Stimulated activated naive CD8-positive, alpha-beta T cell treated with anti-CD3 and anti-CD28 coated beads, Interleukin-15, Interleukin-2, amounts not matched to agents 100 U/mL and 50 U/mL, for 24 hours (primary cell): ENCODE results near the gene RPTOR.
A peak's percentile ranks its signal among the peaks of the same experiment; 100 is the strongest.

Source experiments
- ATAC-seq: fragments of 150-1000 bp; cut with Tn5 transposase; one replicate; pipeline ENCODE4 v1.10.0; 2021
- DNase-seq: peaks from one replicate; pipeline ENCODE4 v3.0.0; 2021

RPTOR gene

GRCh38 chr17:80998118-80998747, 453.6 kb downstream of the RPTOR start:
- DNase-seq (no peak), ATAC-seq (no peak)

DNA sequence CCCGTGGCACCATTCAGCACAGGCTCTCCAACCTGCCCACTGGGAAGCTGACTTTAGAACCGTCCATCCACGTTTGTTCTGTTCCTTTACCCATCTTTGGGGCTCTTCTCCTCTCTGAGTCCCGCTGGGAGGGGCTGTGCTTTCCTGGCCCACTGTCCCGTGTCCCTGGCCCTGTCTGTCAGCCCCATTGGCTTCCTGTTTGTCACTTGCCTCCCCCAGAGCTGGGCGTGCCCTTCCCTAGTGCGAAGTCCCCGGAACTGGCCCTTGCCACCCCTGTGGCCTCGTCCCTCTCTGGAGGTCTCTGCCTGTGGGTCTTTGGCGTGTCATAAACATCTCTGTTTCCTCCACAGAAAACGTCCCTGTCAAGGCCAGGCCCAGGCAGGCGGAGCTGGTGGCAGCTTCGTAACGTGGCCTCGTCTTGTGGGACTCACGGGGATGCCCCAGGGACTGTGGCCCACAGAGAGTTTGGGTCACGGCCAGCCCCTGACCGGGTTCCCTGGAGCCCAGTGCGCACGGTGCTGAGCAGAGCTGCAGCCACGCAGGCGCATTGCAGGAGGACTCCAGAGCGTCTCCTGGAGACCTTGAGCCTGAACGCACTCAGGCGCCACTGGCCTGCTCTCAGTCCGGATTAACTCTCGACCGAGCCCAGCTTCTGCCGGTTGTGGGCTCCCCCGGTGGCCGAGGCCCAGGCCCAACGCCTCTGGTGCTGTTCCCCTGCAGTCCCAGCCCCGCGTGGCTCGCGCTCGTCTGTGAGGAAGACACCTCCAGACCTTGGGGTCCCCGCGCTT, 454.3 kb downstream of the RPTOR start:
- DNase-seq (no peak), ATAC-seq (no peak)

DNA sequence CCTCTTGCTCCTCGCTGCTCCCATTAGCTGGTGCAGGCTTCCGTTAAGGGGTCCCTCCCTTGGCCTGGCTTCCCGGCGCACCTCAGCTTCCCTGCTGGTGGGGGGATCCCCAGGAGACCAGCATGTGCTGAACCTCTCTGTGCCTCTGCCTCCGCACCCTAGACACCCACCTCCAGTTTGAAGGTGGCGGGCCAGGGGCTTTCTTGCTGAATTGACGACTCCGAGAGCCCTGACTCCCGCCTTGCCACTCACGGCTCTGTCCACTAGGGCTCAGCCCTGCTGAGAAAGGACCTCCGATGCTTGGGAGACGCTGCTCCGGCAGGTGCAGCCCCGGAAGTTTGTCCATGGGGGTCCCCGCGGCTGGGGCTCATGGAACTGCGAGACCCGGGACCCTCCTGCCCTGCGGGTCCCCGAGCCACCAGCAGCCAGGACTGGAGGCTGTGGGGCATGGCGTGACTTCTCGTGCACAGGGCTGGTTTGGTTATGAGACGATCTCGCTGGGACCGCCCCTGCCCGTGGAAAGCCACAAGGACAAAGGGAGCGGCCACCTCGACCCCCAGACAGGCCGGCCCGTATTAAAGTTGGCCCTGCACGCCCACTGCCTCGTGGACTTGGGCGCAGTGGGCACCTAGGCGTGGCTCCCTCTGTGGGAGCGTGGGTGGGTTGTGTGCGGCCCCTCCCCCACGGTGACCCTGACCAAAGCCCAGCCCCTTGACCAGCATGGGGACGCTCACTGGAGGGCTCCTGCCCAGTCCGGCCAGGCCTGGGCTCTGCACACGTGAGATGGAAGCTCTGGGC, 455.1 kb downstream of the RPTOR start:
- DNase-seq, result no peak
- ATAC-seq, result no peak

DNA sequence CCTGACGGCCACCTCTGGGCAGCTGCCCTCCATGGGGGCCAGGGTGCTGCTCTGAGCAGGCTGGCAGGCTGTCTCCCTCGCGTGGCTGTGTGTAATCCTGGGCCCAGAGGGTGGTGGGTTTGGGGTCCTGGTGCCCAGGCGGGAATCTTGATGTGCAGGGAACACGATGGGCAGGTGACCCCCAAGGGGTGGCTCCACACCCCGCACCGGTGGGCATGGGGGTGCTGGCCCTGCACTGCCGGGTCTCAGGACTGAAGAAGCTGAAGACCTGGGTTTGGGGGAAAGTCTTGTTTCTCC, 455.6 kb downstream of the RPTOR start:
- ATAC-seq, result no peak
- DNase-seq, result no peak

GRCh38 chr17:81000631-81001357, 456.2 kb downstream of the RPTOR start:
- ATAC-seq (no peak), DNase-seq (no peak)

DNA sequence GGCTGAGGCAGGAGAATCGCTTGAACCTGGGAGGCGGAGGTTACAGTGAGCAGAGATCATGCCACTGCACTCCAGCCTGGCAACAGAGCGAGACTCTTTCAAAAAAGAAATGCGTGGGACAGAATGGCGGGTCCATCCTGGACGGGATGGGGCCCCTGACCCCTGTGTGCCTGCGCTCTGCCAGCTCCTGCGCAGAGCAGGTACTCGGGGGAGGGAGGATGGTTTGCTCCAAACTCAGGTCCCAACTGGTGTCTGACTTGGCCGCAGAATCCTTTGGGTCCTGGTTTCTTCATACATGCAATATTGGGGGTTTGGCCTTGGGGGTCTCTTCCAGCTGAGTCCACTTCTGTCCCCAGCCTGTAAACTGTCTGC, 457.4 kb downstream of the RPTOR start:
- no peak for ATAC-seq
- no peak for DNase-seq

GRCh38 chr17:81002409-81003361, 458.0 kb downstream of the RPTOR start:
- no peak for DNase-seq

DNA sequence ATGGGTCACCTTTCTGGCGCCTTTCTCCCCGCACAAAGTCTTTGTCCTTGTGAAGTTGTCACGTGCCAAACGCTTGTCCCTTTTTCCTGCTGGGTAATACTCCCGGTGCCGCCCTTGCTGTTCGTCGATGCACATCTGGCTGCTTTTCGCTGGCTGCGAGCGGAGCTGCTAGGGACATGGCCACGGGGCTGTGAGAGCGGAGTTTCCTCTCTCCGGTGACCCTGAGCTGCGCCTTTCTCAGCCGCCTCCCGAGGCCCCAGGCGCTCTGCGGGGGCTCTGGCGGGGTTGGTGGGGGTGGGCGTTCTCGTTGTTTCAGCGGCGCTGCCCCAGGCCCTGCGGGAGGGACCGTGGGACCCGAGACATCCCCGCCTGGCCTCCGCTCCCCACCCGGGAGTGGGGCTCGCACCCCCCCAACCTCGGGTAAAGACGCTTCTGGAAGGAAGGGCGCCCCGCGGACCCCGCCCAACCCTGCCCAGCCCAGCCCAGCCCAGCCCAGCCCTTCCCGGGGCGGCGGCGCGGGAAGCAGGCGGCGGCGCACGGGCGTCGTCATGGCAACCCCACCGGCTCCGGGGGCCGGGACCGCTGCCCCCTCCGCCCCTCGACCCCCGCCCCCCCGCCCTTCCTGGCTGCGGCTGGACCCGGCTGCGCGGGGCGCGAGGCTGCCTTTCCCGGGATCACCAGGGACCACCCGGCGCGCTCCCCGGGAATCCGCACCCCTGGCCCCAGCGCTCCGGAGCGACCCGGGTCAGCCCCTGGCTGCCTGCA, 459.3 kb downstream of the RPTOR start:
- ATAC-seq, result peak; percentile 25
- peak; percentile 8 for DNase-seq

More at GRCh38 chr17:81002409-81003361, 458.0 kb downstream of the RPTOR start:
- ATAC-seq, result no peak

DNA sequence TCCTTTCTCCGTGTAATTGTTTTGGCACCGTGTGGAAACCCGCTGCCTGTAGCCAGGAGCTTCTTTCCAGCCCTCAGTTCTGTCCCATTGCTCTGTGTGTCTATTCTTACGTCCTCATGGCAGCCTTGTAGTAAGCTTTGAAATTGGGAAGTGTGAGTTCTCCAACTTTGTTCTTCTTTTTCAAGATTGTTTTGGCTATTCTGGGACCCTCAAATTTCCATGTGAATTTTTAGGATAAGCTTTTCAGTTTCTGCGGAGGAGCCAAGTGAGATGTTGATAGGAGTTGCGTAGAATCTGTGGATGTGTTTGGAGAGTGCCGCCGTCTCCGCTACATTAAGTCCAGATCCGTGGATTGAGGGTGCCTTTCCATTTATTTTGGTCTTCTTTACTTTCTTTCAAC, 462.3 kb downstream of the RPTOR start:
- no peak for DNase-seq
- no peak for ATAC-seq

DNA sequence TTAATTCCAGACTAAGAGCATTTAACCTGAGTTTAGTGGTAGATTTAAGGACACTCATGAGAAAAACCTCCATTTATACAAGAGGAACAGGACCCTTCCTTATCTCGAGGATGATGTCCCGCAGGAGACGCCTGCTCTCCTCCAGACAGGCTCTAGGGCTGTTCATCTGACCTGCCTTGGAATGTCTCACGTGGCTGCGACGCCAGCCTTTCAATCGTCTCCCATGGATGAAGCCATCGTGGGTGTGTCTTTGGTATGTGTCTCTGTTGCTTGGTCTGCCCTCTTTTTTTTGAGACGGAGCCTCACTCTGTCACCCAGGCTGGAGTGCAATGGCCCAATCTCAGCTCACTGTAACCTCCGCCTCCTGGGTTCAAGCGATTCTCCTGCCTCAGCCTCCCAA, 463.5 kb downstream of the RPTOR start:
- ATAC-seq (no peak), DNase-seq (no peak)

DNA sequence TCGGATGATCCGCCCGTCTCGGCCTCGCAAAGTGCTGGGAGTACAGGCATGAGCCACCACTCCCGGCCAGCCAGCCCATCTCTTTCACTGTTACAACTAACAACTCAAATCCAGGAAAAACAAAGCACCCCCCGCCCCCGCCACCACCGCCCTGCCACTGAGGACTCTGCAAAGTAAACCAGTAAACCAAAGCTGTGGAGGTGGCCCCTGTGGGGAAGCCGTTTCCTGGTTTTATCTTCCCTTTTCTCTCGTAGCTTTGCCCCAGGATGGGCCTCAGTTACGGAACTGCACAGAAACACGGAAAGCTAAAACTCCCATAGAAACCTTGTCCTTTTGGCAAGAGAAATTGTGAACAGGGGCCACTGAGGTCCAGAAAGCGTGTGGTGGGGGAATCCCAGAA, 464.5 kb downstream of the RPTOR start:
- ATAC-seq, result no peak
- no peak for DNase-seq

DNA sequence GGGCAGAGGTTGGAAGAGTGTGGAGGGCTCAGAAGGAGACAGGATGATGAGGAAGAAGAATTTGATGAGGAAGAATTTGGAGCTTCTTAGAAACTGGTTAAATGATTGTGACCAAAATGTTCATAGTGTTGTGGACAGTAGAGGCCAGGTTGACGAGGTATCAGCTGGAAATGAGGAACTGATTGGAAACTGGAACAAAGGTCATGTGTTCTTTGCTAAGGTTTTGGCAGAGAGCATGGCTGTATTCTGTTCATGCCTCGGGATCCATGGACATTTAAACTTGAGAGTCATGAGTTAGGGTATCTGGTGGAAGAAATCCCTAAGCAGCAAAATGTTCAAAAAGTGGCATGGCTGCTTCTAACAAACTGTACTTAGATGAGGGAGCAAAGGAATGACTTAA, 466.3 kb downstream of the RPTOR start:
- no peak for DNase-seq
- ATAC-seq, result no peak

- ATAC-seq (no peak), DNase-seq (no peak)
Observed at GRCh38 chr17:81011951-81012350, 467.3 kb downstream of the RPTOR start.

DNA sequence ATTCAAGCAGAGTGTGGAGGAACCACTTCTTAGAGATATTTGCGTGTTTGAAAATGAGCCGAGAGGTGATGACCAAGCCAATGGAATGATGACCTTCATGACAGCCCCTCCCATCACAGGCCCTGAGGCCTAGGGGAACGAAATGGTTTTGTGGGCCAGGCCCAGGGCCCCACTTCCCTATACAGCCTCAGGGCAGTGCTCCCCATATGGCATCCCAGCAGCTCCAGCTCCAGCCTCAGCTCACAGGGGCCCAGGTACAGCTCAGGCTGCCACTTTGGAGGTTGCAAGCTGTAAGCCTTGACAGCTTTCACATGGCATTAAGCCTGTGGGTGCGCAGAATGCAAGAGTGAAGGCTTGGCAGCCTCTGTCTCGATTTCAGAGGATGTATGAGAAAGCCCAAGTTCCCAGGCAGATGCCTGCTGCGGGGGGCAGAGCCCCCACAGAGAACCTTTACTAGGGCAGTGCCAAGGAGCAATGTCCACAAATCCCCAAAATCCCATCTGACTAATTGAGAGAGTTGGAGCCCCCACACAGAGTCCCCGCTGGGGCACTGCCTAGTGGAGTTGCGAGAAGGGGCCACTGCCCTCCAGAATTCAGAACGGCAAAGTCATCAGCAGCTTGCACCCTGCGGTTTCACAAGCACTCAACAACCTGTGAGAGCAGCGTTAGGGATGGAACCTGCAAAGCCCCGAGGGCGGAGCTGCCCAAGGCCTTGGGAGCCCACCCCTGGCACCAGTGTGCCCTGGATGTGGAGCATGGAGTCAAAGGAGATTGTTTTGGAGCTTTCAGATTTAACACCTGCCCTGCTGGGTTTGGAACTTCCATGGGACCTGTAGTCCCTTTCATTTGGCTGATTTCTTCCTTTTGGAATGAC, 468.2 kb downstream of the RPTOR start:
- no peak for ATAC-seq
- no peak for DNase-seq

GRCh38 chr17:81013642-81014041, 469.0 kb downstream of the RPTOR start:
- ATAC-seq, result no peak
- DNase-seq, result no peak

DNA sequence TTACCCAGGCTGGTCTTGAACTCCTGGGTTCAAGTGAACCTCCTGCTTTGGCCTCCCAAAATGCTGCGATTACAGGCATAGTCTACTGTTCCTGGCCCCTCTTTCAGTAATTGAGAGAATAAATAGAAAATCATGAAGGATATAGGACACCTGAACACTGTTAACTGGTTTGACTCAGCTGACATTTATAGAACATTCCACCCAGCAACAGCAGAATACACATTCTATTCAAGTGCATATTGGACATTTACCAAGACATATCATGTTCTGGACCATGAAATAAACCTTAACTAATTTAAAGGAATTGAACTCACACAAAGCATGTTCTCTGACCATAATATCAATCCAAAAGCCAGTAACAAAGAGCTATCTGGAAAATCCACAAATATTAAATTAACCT, 470.5 kb downstream of the RPTOR start:
- ATAC-seq, result no peak

More for the DNA sequence above, 470.5 kb downstream of the RPTOR start:
- DNase-seq, result no peak
